K562 (cell line): ENCODE measurements around the gene KRT1. TPM values are rescaled to one million over a fixed set of nuclear protein-coding genes. Genes with fewer than 3 reads are reported as not detected.

ENCODE experiments used
- ADNP ChIP-seq: fragments of 200-800 bp; sonication (Bioruptor generic); IDR thresholded peaks from 2 replicates; pipeline ENCODE4 v1.6.1; 2016; ENCODE audit warnings: missing genetic modification characterization, missing compliant biosample characterization
- ATF1 ChIP-seq, 2 experiments: fragments of 450-650 bp in 1 of 2; IDR thresholded peaks; 2 replicates each; pipeline ENCODE4 v1.6.1; 2016; ENCODE audit warnings: missing compliant biosample characterization in 1 of 2, missing genetic modification characterization in 1 of 2
- CAMTA2 ChIP-seq: fragments of 250-450 bp; sonication (Bioruptor Pico); conservative IDR thresholded peaks from 2 replicates; pipeline ENCODE4 v1.5.1; 2022
- CC2D1A ChIP-seq: fragments of 450-650 bp; IDR thresholded peaks from 2 replicates; pipeline ENCODE4 v1.6.1; 2017; ENCODE audit warnings: mild to moderate bottlenecking
- CCNT2 ChIP-seq: IDR thresholded peaks from 2 replicates; pipeline ENCODE4 v1.6.1; 2011; ENCODE audit warnings: borderline replicate concordance, low read depth, mild to moderate bottlenecking, moderate library complexity, mixed read lengths, low read length; ENCODE audit not compliant: insufficient read length; ENCODE audit errors: extremely low read depth
- CHD1 ChIP-seq: fragments of 200-600 bp; sonication (generic); IDR thresholded peaks from one replicate; pipeline ENCODE4 v1.6.1; 2012; ENCODE audit warnings: mild to moderate bottlenecking, moderate library complexity, low read length, inconsistent platforms
- ELF4 ChIP-seq: fragments of 450-650 bp; formaldehyde crosslinking; IDR thresholded peaks from 2 replicates; pipeline ENCODE4 v1.4.0; 2022; ENCODE audit warnings: missing genetic modification characterization
- ETV6 ChIP-seq, 3 experiments: fragments of 150-350 bp in 1 of 3; sonication (generic) in 1 of 3; formaldehyde crosslinking in 1 of 3; IDR thresholded peaks; 2 replicates each; pipeline versions ENCODE4 v1.6.1 to v1.8.0; 2014 to 2022; ENCODE audit warnings: borderline replicate concordance in 2 of 3, low read depth in 2 of 3, antibody characterized with exemption in 1 of 3, low read length in 1 of 3, mild to moderate bottlenecking in 1 of 3, missing genetic modification reagents in 1 of 3
- FOSL1 ChIP-seq: fragments of 200-800 bp; sonication (Bioruptor generic); conservative IDR thresholded peaks from 2 replicates; pipeline ENCODE4 v1.6.1; 2016; ENCODE audit warnings: missing genetic modification characterization, missing compliant biosample characterization
- GATA2 ChIP-seq: sonication (generic); formaldehyde crosslinking; IDR thresholded peaks from 2 replicates; pipeline ENCODE4 v1.4.0; 2020; ENCODE audit warnings: mild to moderate bottlenecking, missing genetic modification reagents
- HMGXB4 ChIP-seq: sonication (generic); formaldehyde crosslinking; IDR thresholded peaks from 2 replicates; pipeline ENCODE4 v1.8.1; 2023; ENCODE audit warnings: mild to moderate bottlenecking, missing genetic modification reagents
- HNRNPK ChIP-seq: fragments of 200-400 bp; formaldehyde crosslinking; IDR thresholded peaks from one replicate; pipeline ENCODE4 v1.6.1; 2018; ENCODE audit warnings: mild to moderate bottlenecking, low read depth, low read length; ENCODE audit not compliant: poor library complexity, severe bottlenecking
- KLF16 ChIP-seq: IDR thresholded peaks from 2 replicates; pipeline ENCODE4 v1.6.1; 2016; ENCODE audit warnings: antibody characterized with exemption
- POLR2B ChIP-seq: fragments of 450-650 bp; IDR thresholded peaks from 2 replicates; pipeline ENCODE4 v1.6.1; 2018; ENCODE audit warnings: low read depth; ENCODE audit not compliant: partially characterized antibody
- PRDM10 ChIP-seq: fragments of 450-650 bp; IDR thresholded peaks from 2 replicates; pipeline ENCODE4 v1.6.1; 2018; ENCODE audit not compliant: partially characterized antibody
- PTTG1 ChIP-seq: fragments of 450-650 bp; IDR thresholded peaks from 2 replicates; pipeline ENCODE4 v1.6.1; 2016; ENCODE audit warnings: low read depth, mild to moderate bottlenecking, missing genetic modification characterization, missing compliant biosample characterization
- STAT5A ChIP-seq: IDR thresholded peaks from 2 replicates; pipeline ENCODE4 v1.6.1; 2012; ENCODE audit warnings: low read length, inconsistent platforms, borderline replicate concordance
- ZBTB2 ChIP-seq: fragments of 450-650 bp; IDR thresholded peaks from 2 replicates; pipeline ENCODE4 v1.6.1; 2016; ENCODE audit warnings: antibody characterized with exemption
- ZNF134 ChIP-seq: fragments of 250-450 bp; sonication (Bioruptor Pico); conservative IDR thresholded peaks from 2 replicates; pipeline ENCODE4 v1.4.0; 2020
- ZNF217 ChIP-seq: sonication (generic); formaldehyde crosslinking; IDR thresholded peaks from 2 replicates; pipeline ENCODE4 v1.8.0; 2022; ENCODE audit warnings: mild to moderate bottlenecking, missing genetic modification reagents
- polyA plus RNA-seq, 8 experiments: library from polyadenylated mRNA; depleted of rRNA in 4 of 8; stranded (reverse) in 5 of 8; unstranded in 3 of 8; fragments of >200 nt; fragmentation: Nextera tagmentation in 2 of 8; fragmentation: Illumina TruSeq in 1 of 8; extraction: Ambion mirVana in 2 of 8; extraction: Trizol in 1 of 8; gene quantifications; 2 replicates each; pipeline versions ENCODE4 v1.2.1 to v1.2.3, GENCODE V29; 2011 to 2014; ENCODE audit warnings: inconsistent platforms in 1 of 8, missing spikeins in 1 of 8
- total RNA-seq, 7 experiments: library from RNA; depleted of rRNA in 6 of 7; stranded (reverse); fragments of >200 nt in 6 of 7; fragmentation: Illumina TruSeq in 2 of 7; extraction: Trizol in 2 of 7; gene quantifications; 2 replicates each; pipeline versions ENCODE4 v1.2.1 to v1.2.3, GENCODE V29; 2011 to 2021; ENCODE audit warnings: low replicate concordance in 1 of 7

KRT1 gene
- total and polyA plus RNA-seq, 9 of the 15 experiments (the other 6 are each of a cell fraction or from before 2014, with no cell fraction given), result 0.18 TPM; not detected in 8

- TF ChIP-seq STAT5A (peak; percentile 95), PTTG1 (peak; percentile 67), HMGXB4 (CRISPR knock-in tag) (no peak), GATA2 (CRISPR knock-in tag) (peak; percentile 96), ETV6 (IDR thresholded peaks at IDR 0.05; ENCODE audit: borderline replicate concordance in 1 of 2, low read depth in 2 of 2, low read length in 1 of 2) (0 out of 4 replicates have a peak, but pooled peaks of 1 of the 2 experiments have one; percentile 64), ETV6 (CRISPR knock-in tag; IDR thresholded peaks at IDR 0.05; ENCODE audit: borderline replicate concordance) (no peak), FOSL1 (peak; percentile 85), HNRNPK (no peak), CCNT2 (peak; percentile 95), KLF16 (peak; percentile 97), CC2D1A (peak; percentile 88), ZBTB2 (peak; percentile 35; the same call in 1 of the 2 replicates), CAMTA2 (no peak), POLR2B (no peak), ZNF217 (CRISPR knock-in tag) (no peak), CHD1 (no peak), ELF4 (CRISPR knock-in tag) (peak; percentile 39), PRDM10 (peak; percentile 80), ATF1 (CRISPR knock-in tag; IDR thresholded peaks at IDR 0.05) (no peak), ATF1 (tag; IDR thresholded peaks at IDR 0.05) (peak; percentile 85), ADNP (peak; percentile 46), ZNF134 (0 out of 2 replicates have a peak, but pooled peaks have one; percentile 31)
Observed at GRCh38 chr12:52662093-52662917, 17.9 kb downstream of the KRT1 start (continued).
